A375 (cell line): ENCODE data around the gene MEP1A. TPM values are rescaled to one million over a fixed set of nuclear protein-coding genes. Genes with fewer than 3 reads are reported as not detected.

Experiments used
- total RNA-seq: library from RNA; depleted of rRNA; stranded (reverse); fragments of >200 nt; shearing (Covaris generic); gene quantifications from 2 replicates; pipeline ENCODE4 v1.2.3, GENCODE V29; 2014; rRNA removed

MEP1A gene, protein sequence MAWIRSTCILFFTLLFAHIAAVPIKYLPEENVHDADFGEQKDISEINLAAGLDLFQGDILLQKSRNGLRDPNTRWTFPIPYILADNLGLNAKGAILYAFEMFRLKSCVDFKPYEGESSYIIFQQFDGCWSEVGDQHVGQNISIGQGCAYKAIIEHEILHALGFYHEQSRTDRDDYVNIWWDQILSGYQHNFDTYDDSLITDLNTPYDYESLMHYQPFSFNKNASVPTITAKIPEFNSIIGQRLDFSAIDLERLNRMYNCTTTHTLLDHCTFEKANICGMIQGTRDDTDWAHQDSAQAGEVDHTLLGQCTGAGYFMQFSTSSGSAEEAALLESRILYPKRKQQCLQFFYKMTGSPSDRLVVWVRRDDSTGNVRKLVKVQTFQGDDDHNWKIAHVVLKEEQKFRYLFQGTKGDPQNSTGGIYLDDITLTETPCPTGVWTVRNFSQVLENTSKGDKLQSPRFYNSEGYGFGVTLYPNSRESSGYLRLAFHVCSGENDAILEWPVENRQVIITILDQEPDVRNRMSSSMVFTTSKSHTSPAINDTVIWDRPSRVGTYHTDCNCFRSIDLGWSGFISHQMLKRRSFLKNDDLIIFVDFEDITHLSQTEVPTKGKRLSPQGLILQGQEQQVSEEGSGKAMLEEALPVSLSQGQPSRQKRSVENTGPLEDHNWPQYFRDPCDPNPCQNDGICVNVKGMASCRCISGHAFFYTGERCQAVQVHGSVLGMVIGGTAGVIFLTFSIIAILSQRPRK
- total RNA-seq: not detected in 2 replicates

DNA sequence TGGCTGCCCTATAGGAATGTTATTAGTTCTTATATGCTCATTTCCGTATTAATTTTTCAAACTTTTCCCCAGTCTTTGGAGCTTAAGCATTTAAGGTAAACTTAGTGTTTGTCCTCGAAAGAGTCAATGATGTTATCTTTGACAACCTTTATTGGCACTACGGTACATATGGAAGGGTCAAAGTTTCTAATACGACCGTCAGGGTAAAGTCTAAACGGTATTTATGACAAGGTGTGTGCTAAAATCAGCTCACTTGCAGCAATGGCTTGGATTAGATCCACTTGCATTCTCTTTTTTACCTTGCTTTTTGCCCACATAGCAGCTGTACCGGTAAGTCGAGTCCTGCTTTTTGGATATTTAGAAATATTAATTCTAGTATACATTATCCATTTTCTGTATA, at the start of gene MEP1A:
Gene MEP1A (plus strand): TSS at position 252 of the 400 bp plus-strand sequence. CDS start 10 bp downstream, at position 262.

DNA sequence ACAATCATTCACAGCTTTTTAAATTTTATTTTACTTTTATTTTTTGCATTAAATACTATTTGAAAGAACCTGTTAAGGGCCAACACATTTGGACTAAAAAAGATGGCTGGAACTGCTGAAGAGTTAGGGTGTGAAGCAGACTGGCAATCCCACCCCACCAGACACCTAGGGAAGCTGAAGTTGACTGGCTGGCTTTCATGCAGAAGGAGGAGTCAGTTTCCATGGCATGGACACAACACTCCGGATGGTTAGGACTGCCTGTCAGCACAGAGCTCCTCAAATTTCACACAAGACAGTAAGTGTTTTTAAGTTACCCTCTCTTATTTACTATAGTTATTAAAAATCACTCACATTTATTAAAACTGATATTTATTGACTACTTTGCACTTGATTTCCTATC, 46.5 kb upstream of the MEP1A start, which contains the start of gene ANKRD66:
Gene ANKRD66 (plus strand): TSS at position 238 of the 400 bp plus-strand sequence. CDS start 5,016 bp downstream, outside the sequence.

Other genes starting within 250 kb of the MEP1A start
- 0.11 and 0.19 TPM in 2 replicates for gene CYP39A1, start 140.6 kb upstream of the MEP1A start, total RNA-seq
- 10.6 and 15.2 TPM in 2 replicates for gene SLC25A27, start 140.4 kb upstream of the MEP1A start, total RNA-seq
- gene TDRD6, start 105.5 kb upstream of the MEP1A start, total RNA-seq: under 0.01 and 0.03 TPM in 2 replicates
- 1.7 and 2.5 TPM in 2 replicates for gene PLA2G7, start 58.0 kb upstream of the MEP1A start, total RNA-seq
- not detected in 2 replicates for gene ANKRD66, start 46.5 kb upstream of the MEP1A start, total RNA-seq
- gene ADGRF5, start 128.5 kb downstream of the MEP1A start, total RNA-seq: 0.05 TPM in 1 of 2 replicates, not detected in the other
- gene ADGRF1, start 248.9 kb downstream of the MEP1A start, total RNA-seq: 5.4 and 8.6 TPM in 2 replicates